Naive thymus-derived CD4-positive, alpha-beta T cell (primary cell): Measurements from ENCODE around the gene ST6GALNAC4. TPM values are rescaled to one million over a fixed set of nuclear protein-coding genes. Genes with fewer than 3 reads are reported as not detected.

Experiments used
- ATAC-seq: fragments of 150-1000 bp; cut with Tn5 transposase; 2 replicates; pipeline ENCODE4 v1.10.0; 2021; ENCODE audit warnings: mild to moderate bottlenecking, moderate library complexity
- CTCF ChIA-PET: fragments of 350-600 bp; sonication (Branson Sonifier 250); formaldehyde crosslinking; loops from one replicate; lab custom pipeline; 2021; ENCODE audit warnings: antibody characterized with exemption; lab: Charles Lee
- POLR2A ChIA-PET: fragments of 350-600 bp; sonication (Branson Sonifier 250); formaldehyde crosslinking; loops from one replicate; lab custom pipeline; 2021; ENCODE audit warnings: antibody characterized with exemption, inconsistent platforms; lab: Charles Lee
- DNase-seq, 9 donors: peaks; one replicate each; pipeline versions ENCODE4 v3.0.0 to v3.0.0-alpha.2; 2020 to 2022; ENCODE audit warnings: mixed read lengths in 1 of 9
- H3K27ac ChIP-seq: one replicate; pipeline ENCODE4 v1.7.0; 2013; ENCODE audit warnings: mild to moderate bottlenecking, low read depth, low read length, moderate library complexity
- H3K27me3 ChIP-seq, 2 donors: one replicate each; pipeline ENCODE4 v1.7.0; 2013; ENCODE audit warnings: low read length in 2 of 2, mild to moderate bottlenecking in 2 of 2, moderate library complexity in 2 of 2; ENCODE audit not compliant: control insufficient read depth in 2 of 2, insufficient read depth in 2 of 2
- H3K36me3 ChIP-seq, 3 experiments: 1 replicate in 2 of 3; 2 replicates in 1 of 3; pipeline ENCODE4 v1.7.0; 2013; ENCODE audit warnings: low read length in 3 of 3, mild to moderate bottlenecking in 3 of 3, moderate library complexity in 1 of 3; ENCODE audit not compliant: insufficient read depth in 3 of 3, control insufficient read depth in 2 of 3
- H3K4me1 ChIP-seq, 2 donors: one replicate each; pipeline ENCODE4 v1.7.0; 2013; ENCODE audit warnings: low read length in 2 of 2, mild to moderate bottlenecking in 2 of 2, moderate library complexity in 1 of 2; ENCODE audit not compliant: control insufficient read depth in 2 of 2, insufficient read depth in 2 of 2
- H3K4me3 ChIP-seq: 2 replicates; pipeline ENCODE4 v1.7.0; 2013; ENCODE audit warnings: mild to moderate bottlenecking, low read length
- H3K9me3 ChIP-seq, 3 experiments: 1 replicate in 2 of 3; 2 replicates in 1 of 3; pipeline ENCODE4 v1.7.0; 2013; ENCODE audit warnings: low read length in 3 of 3; ENCODE audit not compliant: control insufficient read depth in 2 of 3
- H3K27ac Mint-ChIP-seq, 9 donors: one replicate each; pipeline ENCODE4 v1.8.0; 2020 to 2022; ENCODE audit warnings: mixed read lengths in 9 of 9, mild to moderate bottlenecking in 8 of 9, moderate library complexity in 5 of 9, inconsistent platforms in 2 of 9
- H3K27me3 Mint-ChIP-seq, 5 donors: one replicate each; pipeline ENCODE4 v1.8.0; 2021 to 2022; ENCODE audit warnings: mixed read lengths in 5 of 5, mild to moderate bottlenecking in 1 of 5
- H3K36me3 Mint-ChIP-seq, 5 donors: one replicate each; pipeline ENCODE4 v1.8.0; 2020 to 2022; ENCODE audit warnings: mixed read lengths in 5 of 5, mild to moderate bottlenecking in 3 of 5, inconsistent platforms in 1 of 5
- H3K4me1 Mint-ChIP-seq, 7 donors: one replicate each; pipeline ENCODE4 v1.8.0; 2020 to 2022; ENCODE audit warnings: mixed read lengths in 7 of 7, mild to moderate bottlenecking in 3 of 7, inconsistent platforms in 1 of 7
- H3K4me3 Mint-ChIP-seq, 10 donors: one replicate each; pipeline ENCODE4 v1.8.0; 2020 to 2022; ENCODE audit warnings: mild to moderate bottlenecking in 10 of 10, mixed read lengths in 10 of 10, moderate library complexity in 6 of 10, inconsistent platforms in 2 of 10
- H3K9me3 Mint-ChIP-seq, 11 donors: one replicate each; pipeline ENCODE4 v1.8.0; 2020 to 2022; ENCODE audit warnings: mixed read lengths in 11 of 11, mild to moderate bottlenecking in 4 of 11, inconsistent platforms in 1 of 11, moderate library complexity in 1 of 11
- intact Hi-C, 2 donors: fragments of 100-400 bp; cut with micrococcal nuclease; formaldehyde crosslinking; loops; one replicate each; pipeline ENCODE4 v1.15.1; 2023
- polyA plus RNA-seq, 2 donors: library from polyadenylated mRNA; unstranded; fragments of 300-500 nt; fragmentation: Illumina TruSeq; gene quantifications; one replicate each; pipeline ENCODE4 v1.2.3, GENCODE V29; 2021
- total RNA-seq, 6 experiments: library from RNA in 5 of 6; stranded (reverse) in 5 of 6; gene quantifications; 1 replicate in 5 of 6; 2 replicates in 1 of 6; pipeline ENCODE4 v1.2.3 and lab custom pipeline; 2021 to 2026

ST6GALNAC4 gene
- total and polyA plus RNA-seq, 7 experiments from 2014 or later: 20.0 to 51.0 (median 31.2) TPM

GRCh38 chr9:127905788-127906191, 11.1 kb downstream of the ST6GALNAC4 start:
- ChIA-PET POLR2A (interaction anchor here (0.6 to 7.4 kb wide), 26 partner anchors 9 to 355 kb away, joined by 3 to 81 read pairs (median 4); partner anchors contain the start of genes CDK9, DPM2, ENG and NAIF1), CTCF (interaction anchor here (0.6 to 2.3 kb wide), 6 partner anchors 11 to 1210 kb away, joined by 3 to 12 read pairs (median 4); partner anchors contain the start of genes ST6GALNAC4 and TOR2A)
- peak overlapping the region; percentile 86 to 98 (median 94) for H3K4me3 Mint-ChIP-seq
- H3K27ac Mint-ChIP-seq: peak overlapping the region; percentile 96 to 100 (median 99)
- Histone ChIP-seq H3K4me1 (peaks cover 30 to 43% of the 10 kb centered on the region in 2 donors), H3K9me3 (no peaks in the 10 kb centered on the region), H3K27ac (peak overlapping the region; percentile 95), H3K4me3 (peak overlapping the region; percentile 72), H3K36me3 (peaks cover 0 to 26% (median 0%) of the 10 kb centered on the region in 3 experiments), H3K27me3 (no peaks in the 10 kb centered on the region)
- intact Hi-C loops: loop anchor here (1.0 to 5.0 kb wide), 8 partner anchors 12 to 453 kb away; partner anchors contain the start of genes ST6GALNAC4 (in 2 of the 2), FPGS (in 1 of the 2), LRSAM1 (in 1 of the 2) and RPL12 (in 1 of the 2)
- peaks cover 38 to 65% (median 50%) of the 10 kb centered on the region in 7 donors for H3K4me1 Mint-ChIP-seq
- peaks cover 1 to 13% (median 3%) of the 10 kb centered on the region in 5 donors for H3K36me3 Mint-ChIP-seq
- DNase-seq (peak in 8 of 9 donors; percentile 61 to 87 (median 72)), ATAC-seq (peak; percentile 80)
- no peaks in the 10 kb centered on the region for H3K9me3 Mint-ChIP-seq
- no peaks in the 10 kb centered on the region for H3K27me3 Mint-ChIP-seq

GRCh38 chr9:127905004-127905728, 11.7 kb downstream of the ST6GALNAC4 start:
- Mint-ChIP-seq H3K9me3 (no peaks in the 10 kb centered on the region), H3K27me3 (no peaks in the 10 kb centered on the region), H3K36me3 (peaks cover 0 to 11% (median 0%) of the 10 kb centered on the region in 5 donors), H3K4me1 (peaks cover 36 to 63% (median 47%) of the 10 kb centered on the region in 7 donors), H3K27ac (peak overlapping the region; percentile 96 to 100 (median 99)), H3K4me3 (peak overlapping the region; percentile 86 to 98 (median 94))
- CTCF ChIA-PET: interaction anchor here (1.1 to 2.3 kb wide), 3 partner anchors 11 to 170 kb away, joined by 3 to 12 read pairs (median 10); partner anchors contain the start of genes ST6GALNAC4 and TOR2A
- ATAC-seq (peak; percentile 57), DNase-seq (peak in 8 of 9 donors; percentile 37 to 74 (median 55))
- Histone ChIP-seq H3K9me3 (no peaks in the 10 kb centered on the region), H3K36me3 (peaks cover 0 to 20% (median 0%) of the 10 kb centered on the region in 3 experiments), H3K4me1 (peaks cover 30 to 43% of the 10 kb centered on the region in 2 donors), H3K4me3 (peak overlapping the region; percentile 72), H3K27me3 (no peaks in the 10 kb centered on the region), H3K27ac (peak overlapping the region; percentile 95)
- intact Hi-C loops: loop anchor here (1.0 to 5.0 kb wide), 4 partner anchors 12 to 453 kb away; partner anchors contain the start of genes LRSAM1 (in 1 of the 2), RPL12 (in 1 of the 2) and ST6GALNAC4 (in 1 of the 2)
- POLR2A ChIA-PET: interaction anchor here (0.7 to 7.4 kb wide), 19 partner anchors 9 to 297 kb away, joined by 3 to 81 read pairs (median 4); partner anchors contain the start of genes CDK9, PTRH1, SH2D3C and ST6GALNAC4

- Histone ChIP-seq H3K36me3 (peaks cover 0 to 14% (median 0%) of the 10 kb centered on the region in 3 experiments), H3K9me3 (no peaks in the 10 kb centered on the region), H3K4me3 (peak overlapping the region; percentile 72), H3K4me1 (peaks cover 35 to 49% of the 10 kb centered on the region in 2 donors), H3K27me3 (no peaks in the 10 kb centered on the region), H3K27ac (peak overlapping the region; percentile 95)
- no peaks in the 10 kb centered on the region for H3K9me3 Mint-ChIP-seq
- H3K4me1 Mint-ChIP-seq: peaks cover 38 to 68% (median 52%) of the 10 kb centered on the region in 7 donors
- ATAC-seq: peak; percentile 2
- POLR2A ChIA-PET: interaction anchor here (0.6 to 7.4 kb wide), 10 partner anchors 8 to 1985 kb away, joined by 3 to 81 read pairs (median 3); partner anchors contain the start of genes CDK9, SH2D3C and ST6GALNAC4
- H3K36me3 Mint-ChIP-seq: peaks cover 0 to 11% (median 0%) of the 10 kb centered on the region in 5 donors
- CTCF ChIA-PET: interaction anchor here (1.0 kb wide), 1 partner anchor 139 kb away, joined by 3 read pairs; no protein-coding TSS in a partner anchor
- H3K4me3 Mint-ChIP-seq: peak overlapping the region; percentile 86 to 98 (median 94)
- no peaks in the 10 kb centered on the region for H3K27me3 Mint-ChIP-seq
- intact Hi-C loops: loop anchor here (1.0 to 5.0 kb wide), 4 partner anchors 13 to 452 kb away; partner anchors contain the start of genes LRSAM1 (in 1 of the 2), RPL12 (in 1 of the 2) and ST6GALNAC4 (in 1 of the 2)
- DNase-seq: peak in 1 of 9 donors; percentile 29
- peak overlapping the region; percentile 96 to 100 (median 99) for H3K27ac Mint-ChIP-seq
Measured at GRCh38 chr9:127904561-127905003, 12.3 kb downstream of the ST6GALNAC4 start.

- H3K27me3 ChIP-seq: no peaks in the 10 kb centered on the region
- H3K36me3 ChIP-seq: peaks cover 0 to 12% (median 0%) of the 10 kb centered on the region in 3 experiments
- peaks cover 0 to 11% (median 0%) of the 10 kb centered on the region in 5 donors for H3K36me3 Mint-ChIP-seq
- intact Hi-C loops: no loop called here
- peaks cover 35 to 49% of the 10 kb centered on the region in 2 donors for H3K4me1 ChIP-seq
- H3K9me3 Mint-ChIP-seq: no peaks in the 10 kb centered on the region
- H3K27me3 Mint-ChIP-seq: no peaks in the 10 kb centered on the region
- DNase-seq (peak in 6 of 9 donors; percentile 27 to 87 (median 52)), ATAC-seq (no peak)
- H3K27ac Mint-ChIP-seq: peak overlapping the region; percentile 96 to 100 (median 99)
- peaks cover 38 to 68% (median 52%) of the 10 kb centered on the region in 7 donors for H3K4me1 Mint-ChIP-seq
- H3K9me3 ChIP-seq: no peaks in the 10 kb centered on the region
- CTCF ChIA-PET: interaction anchor here (0.6 to 1.1 kb wide), 3 partner anchors 117 to 295 kb away, joined by 3 read pairs; no protein-coding TSS in a partner anchor
- peak overlapping the region; percentile 95 for H3K27ac ChIP-seq
- peak overlapping the region; percentile 72 for H3K4me3 ChIP-seq
- POLR2A ChIA-PET: interaction anchor here (0.6 to 7.4 kb wide), 12 partner anchors 8 to 1986 kb away, joined by 3 to 81 read pairs (median 4); partner anchors contain the start of genes CDK9, SH2D3C, ST6GALNAC4 and TTC16
- H3K4me3 Mint-ChIP-seq: peak overlapping the region; percentile 86 to 98 (median 94)
Measured at GRCh38 chr9:127903557-127904475, 13.0 kb downstream of the ST6GALNAC4 start.

GRCh38 chr9:127899128-127899943, 17.5 kb downstream of the ST6GALNAC4 start, which contains the start of gene ST6GALNAC6:
Gene ST6GALNAC6, minus strand, starts transcription at chr9:127899603. Its CDS starts 1,622 bp downstream, at chr9:127897981.
- peak within 1 kb of the TSS; percentile 36 to 91 (median 85) for H3K27ac Mint-ChIP-seq
- intact Hi-C loops: loop anchor here in 1 of 2 donors (1.0 kb wide), 1 partner anchor 18 kb away; the partner anchor contains the start of gene ST6GALNAC4
- peak within 1 kb of the TSS; percentile 74 to 90 (median 88) for H3K4me3 Mint-ChIP-seq
- peaks cover 0 to 18% (median 2%) of the 10 kb centered on the region in 11 donors for H3K9me3 Mint-ChIP-seq
- peaks cover 7 to 33% (median 26%) of the 10 kb centered on the region in 5 donors for H3K36me3 Mint-ChIP-seq
- DNase-seq (peak in 8 of 9 donors; percentile 46 to 90 (median 57)), ATAC-seq (peak; percentile 94)
- Histone ChIP-seq H3K9me3 (peaks cover 0 to 11% (median 3%) of the 10 kb centered on the region in 3 experiments), H3K27me3 (no peaks in the 10 kb centered on the region), H3K4me1 (peaks cover 24 to 26% of the 10 kb centered on the region in 2 donors), H3K36me3 (peaks cover 7 to 26% (median 11%) of the 10 kb centered on the region in 3 experiments), H3K4me3 (peak within 1 kb of the TSS; percentile 68), H3K27ac (peak within 1 kb of the TSS; percentile 78)
- no peaks in the 10 kb centered on the region for H3K27me3 Mint-ChIP-seq
- ChIA-PET POLR2A (interaction anchor here (0.6 to 2.6 kb wide), 5 partner anchors 10 to 164 kb away, joined by 3 to 12 read pairs (median 3); partner anchors contain the start of gene TOR2A), CTCF (interaction anchor here (1.1 to 2.3 kb wide), 2 partner anchors 10 to 22 kb away, joined by 4 to 5 read pairs; no protein-coding TSS in a partner anchor)
- H3K4me1 Mint-ChIP-seq: peaks cover 20 to 59% (median 39%) of the 10 kb centered on the region in 7 donors
